AG09319 (cell line): Measurements from ENCODE around the gene GJC3.

Source experiments
- DNase-seq: peaks from one replicate; pipeline ENCODE4 v3.0.0-alpha.2; 2010; ENCODE audit warnings: low read depth; ENCODE audit errors: extremely low read depth
- CTCF ChIP-seq: IDR thresholded peaks from 2 replicates; pipeline ENCODE4 v1.5.1; 2011; ENCODE audit warnings: low read depth, mild to moderate bottlenecking, inconsistent platforms, low read length, moderate library complexity

GJC3 gene

GRCh38 chr7:99923200-99923599 lies 6.2 kb downstream of the GJC3 start:
- DNase-seq = no peak
- no peak for TF ChIP-seq CTCF

GRCh38 chr7:99920149-99920548 lies 9.3 kb downstream of the GJC3 start:
- TF ChIP-seq CTCF = no peak
- DNase-seq = no peak

- no peak for DNase-seq
- no peak for TF ChIP-seq CTCF
These were observed 9.7 kb downstream of the GJC3 start for GRCh38 chr7:99919814-99920112.

GRCh38 chr7:99918959-99919813 lies 10.2 kb downstream of the GJC3 start, which contains the start of gene TRIM4:
Gene TRIM4 (minus strand): TSS chr7:99919530. CDS start chr7:99919401, 129 bp downstream.
- TF ChIP-seq CTCF = no peak; the same call in 1 of the 2 replicates
- peak; percentile 80 for DNase-seq

GRCh38 chr7:99910976-99911375 lies 18.4 kb downstream of the GJC3 start:
- TF ChIP-seq CTCF = no peak
- DNase-seq = no peak

- TF ChIP-seq CTCF = no peak
These were observed 27.8 kb downstream of the GJC3 start for GRCh38 chr7:99901581-99901980.

GRCh38 chr7:99899830-99900519 lies 29.4 kb downstream of the GJC3 start:
- TF ChIP-seq CTCF = no peak
- DNase-seq = no peak

More at GRCh38 chr7:99901581-99901980, 27.8 kb downstream of the GJC3 start:
- no peak for DNase-seq
